NCI-H1105 treated with DMSO at 0.1 percent for 48 hours (cell line): Measurements from ENCODE around the gene CKS1B.

Source experiments
- DNase-seq: peaks from one replicate; lab custom pipeline; 2025; lab: John Stamatoyannopoulos, UW

The CKS1B gene

GRCh38 chr1:154945962-154946850, 28.3 kb upstream of the CKS1B start:
- no peak for DNase-seq

- DNase-seq: no peak
These were observed 26.4 kb upstream of the CKS1B start for GRCh38 chr1:154948079-154948478.

- DNase-seq: no peak
These were observed 22.4 kb upstream of the CKS1B start for GRCh38 chr1:154951901-154952657.

DNA sequence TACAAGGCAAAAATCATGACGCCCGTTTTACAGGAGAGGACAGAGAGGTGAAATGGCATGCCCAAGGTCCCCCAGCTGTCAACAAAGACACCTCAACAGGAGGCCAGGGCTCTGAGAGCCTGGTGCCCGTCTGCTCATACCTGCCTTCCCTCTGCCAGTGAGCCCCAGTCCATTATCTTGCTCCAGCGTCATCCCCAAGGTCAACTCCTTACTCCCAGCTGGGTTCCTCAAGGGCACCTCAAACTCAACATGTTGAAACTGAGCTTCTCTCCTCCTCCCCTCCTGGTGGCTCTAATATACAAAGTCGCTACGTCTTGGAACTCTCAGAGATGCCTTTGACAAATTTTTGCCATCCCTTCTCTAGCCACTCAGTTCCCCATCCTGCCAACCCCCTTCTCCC, 21.8 kb upstream of the CKS1B start:
- no peak for DNase-seq

DNA sequence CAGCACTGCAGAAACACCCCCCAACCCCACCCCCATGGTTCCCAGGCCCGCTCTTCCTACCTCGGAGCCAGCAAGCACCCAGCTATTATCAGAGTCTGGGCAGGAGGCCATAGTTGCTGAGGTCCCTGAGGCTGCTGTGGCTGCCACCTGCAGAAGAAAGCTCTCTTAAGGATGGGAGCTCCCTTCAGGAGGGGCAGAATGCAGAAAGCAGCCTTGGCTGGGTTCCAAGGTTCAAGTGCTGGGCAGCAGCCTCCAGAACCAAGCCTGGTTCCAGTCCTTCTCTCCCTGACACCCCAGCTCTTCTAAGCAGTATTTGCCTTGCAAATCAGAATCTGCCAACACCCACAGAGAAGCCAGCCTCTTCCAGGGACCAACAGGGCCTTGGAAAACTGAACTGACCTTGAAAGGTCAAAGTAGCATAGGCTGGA, 20.9 kb upstream of the CKS1B start:
- no peak for DNase-seq

DNA sequence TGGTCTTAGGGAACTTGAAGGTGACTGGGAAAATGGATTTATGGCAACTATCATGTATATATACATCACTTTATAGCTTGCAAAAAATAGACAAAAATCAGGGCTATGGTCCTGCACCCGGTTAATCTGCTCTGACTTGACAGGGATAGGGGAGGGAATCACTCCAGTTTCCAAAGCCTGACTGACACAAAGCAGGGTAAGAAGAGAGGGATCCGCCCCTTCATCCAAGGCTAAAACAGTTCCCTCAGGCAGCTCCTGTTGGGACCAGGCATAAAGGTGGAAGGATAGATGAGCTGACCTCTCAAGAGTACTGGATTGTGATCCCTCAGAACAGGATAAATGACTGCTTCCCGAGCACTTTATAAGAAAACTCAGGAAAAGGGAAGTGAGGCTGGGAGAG, 19.9 kb upstream of the CKS1B start:
- no peak for DNase-seq

DNA sequence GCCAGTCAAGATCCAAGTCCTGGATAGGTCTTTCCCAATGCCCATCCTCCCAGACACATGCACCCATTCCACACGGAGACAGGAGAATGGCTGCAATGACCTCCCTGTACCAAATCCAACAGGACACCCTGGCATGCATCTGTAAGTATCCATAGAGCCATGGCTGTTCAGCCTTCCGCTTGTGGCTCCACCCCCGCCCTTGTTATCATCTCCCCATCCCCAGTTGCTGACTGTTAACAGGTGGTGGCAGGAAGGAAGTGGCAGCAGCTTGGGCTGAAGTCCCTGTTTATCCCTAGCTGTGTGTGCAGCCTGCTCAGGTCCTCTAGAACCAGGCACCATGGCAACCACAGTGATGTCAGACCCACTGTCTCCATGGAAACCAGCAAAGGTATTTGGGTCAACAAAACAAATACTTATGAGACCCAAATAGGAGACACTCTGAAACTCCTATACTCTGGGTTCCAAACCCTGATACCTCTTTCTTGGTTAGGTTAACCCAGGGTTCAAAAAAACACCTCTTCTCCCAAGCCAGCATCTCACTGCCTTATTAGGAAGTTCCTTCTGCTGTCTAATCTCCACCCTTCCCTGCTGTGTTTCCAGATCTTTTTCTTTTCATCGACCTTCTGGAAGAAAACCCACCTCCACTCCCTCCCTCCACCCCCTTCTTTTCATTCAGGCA, 19.3 kb upstream of the CKS1B start:
- DNase-seq: peak; percentile 83

- peak; percentile 94 for DNase-seq
These were observed 18.6 kb upstream of the CKS1B start, which contains the start of gene PBXIP1 for GRCh38 chr1:154955718-154956543. PBXIP1 (minus strand) TSS chr1:154956099; CDS start chr1:154953721, 2,378 bp downstream.

- no peak for DNase-seq
These were observed 17.9 kb upstream of the CKS1B start for GRCh38 chr1:154956544-154956941.

DNA sequence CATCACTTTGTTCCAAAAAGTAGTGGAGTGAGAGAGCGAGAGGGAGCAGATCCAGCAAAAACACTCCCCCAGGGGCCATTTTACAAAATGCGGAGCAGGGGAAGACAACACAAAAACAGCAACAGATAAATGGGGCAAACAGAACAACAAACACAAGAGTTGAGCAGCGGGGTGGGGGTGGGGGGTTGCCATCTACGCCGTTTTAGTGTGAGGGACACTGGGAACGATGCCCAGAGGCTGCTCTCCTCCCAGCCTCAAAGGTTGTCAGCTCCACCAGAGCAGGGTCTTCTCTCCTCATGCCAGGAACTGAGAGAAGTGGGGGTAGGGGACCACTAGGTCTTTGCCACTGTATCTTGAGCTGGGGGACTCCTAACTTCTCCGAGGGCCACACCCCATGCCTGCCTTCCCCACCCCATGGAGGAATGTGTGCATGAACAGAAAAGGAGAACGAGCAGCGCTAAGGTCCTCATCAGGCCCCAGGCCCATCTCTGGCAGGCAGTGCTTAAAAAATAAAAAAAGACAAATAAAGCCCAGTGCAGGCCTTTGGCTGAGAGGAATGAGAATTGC, 17.3 kb upstream of the CKS1B start:
- DNase-seq: no peak

GRCh38 chr1:154958036-154958435, 16.4 kb upstream of the CKS1B start:
- no peak for DNase-seq

GRCh38 chr1:154958681-154959425, 15.6 kb upstream of the CKS1B start:
- DNase-seq: no peak

- no peak for DNase-seq
These were observed 15.1 kb upstream of the CKS1B start for GRCh38 chr1:154959426-154959780.

GRCh38 chr1:154960446-154961136, 13.9 kb upstream of the CKS1B start:
- DNase-seq: no peak

- peak; percentile 67 for DNase-seq
These were observed 13.0 kb upstream of the CKS1B start, which contains the start of gene PYGO2 for GRCh38 chr1:154961207-154962155. PYGO2 (minus strand) TSS chr1:154961782; CDS start chr1:154961576, 206 bp downstream.

- DNase-seq: no peak
These were observed 12.2 kb upstream of the CKS1B start for GRCh38 chr1:154962156-154962749.

DNA sequence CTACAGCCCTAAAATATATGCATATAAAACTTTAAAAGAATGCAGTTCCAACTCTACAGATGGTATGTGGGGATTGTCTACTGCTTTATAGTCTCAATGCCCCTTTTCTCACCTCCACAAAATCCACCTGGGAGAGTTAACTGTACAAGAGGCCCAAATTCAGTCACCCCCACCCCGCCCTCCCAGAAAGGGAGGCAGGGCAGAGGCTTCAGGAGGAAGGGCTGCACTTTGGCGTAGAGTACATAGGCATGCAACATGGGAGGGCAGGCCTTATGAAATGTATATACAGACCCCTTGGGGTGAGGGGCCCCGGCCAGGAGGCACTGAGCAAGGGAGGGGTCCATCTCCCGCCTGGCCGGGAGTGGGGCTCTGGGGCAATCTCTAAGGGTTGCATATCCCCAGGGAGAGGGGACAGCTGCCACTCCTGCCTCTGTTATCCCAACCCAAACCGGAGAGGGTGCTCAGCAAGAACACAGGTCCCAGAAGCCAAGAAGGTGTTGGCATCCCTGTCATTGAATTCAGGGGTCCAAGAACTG, 11.6 kb upstream of the CKS1B start:
- DNase-seq: no peak

GRCh38 chr1:154963643-154964042, 10.8 kb upstream of the CKS1B start:
- DNase-seq: no peak
